Measurements from ENCODE around the gene STIL. TPM values are rescaled to one million over a fixed set of nuclear protein-coding genes. Genes with fewer than 3 reads are reported as not detected.
"Not testable (repeated sequence)": the region's sequence is repeated elsewhere in the genome, so short reads cannot be mapped to it uniquely, and the experiment has no call there.

STIL gene
- total RNA-seq, 2 donors from 2014 or later, result 9.6 to 22.0 TPM

- TF ChIP-seq CTCF (IDR thresholded peaks at IDR 0.05), result no peak
- no peaks in the 10 kb centered on the region for H3K4me1 ChIP-seq
- H3K36me3 ChIP-seq, result no peaks in the 10 kb centered on the region
- no peaks in the 10 kb centered on the region for H3K27me3 ChIP-seq
- H3K9me3 ChIP-seq, result no peaks in the 10 kb centered on the region
- no peak overlapping the region for H3K4me3 ChIP-seq
- H3K27ac ChIP-seq, result no peak overlapping the region
- no peak overlapping the region for H3K9ac ChIP-seq (ENCODE audit: low read depth in 2 of 2, low read length in 2 of 2)
- intact Hi-C loops (cut with DNase I), result no loop called here
- DNase-seq, result no peak
These were observed 33.8 kb upstream of the STIL start for GRCh38 chr1:47347735-47348134.

- H3K9ac ChIP-seq (ENCODE audit: low read depth in 2 of 2, low read length in 2 of 2); H3K36me3 ChIP-seq; H3K4me3 ChIP-seq; DNase-seq; intact Hi-C loops (cut with DNase I); H3K4me1 ChIP-seq; H3K9me3 ChIP-seq; H3K27me3 ChIP-seq; H3K27ac ChIP-seq: not testable (repeated sequence)
These were observed 33.0 kb upstream of the STIL start for GRCh38 chr1:47346979-47347378.

GRCh38 chr1:47340227-47340626 lies 26.3 kb upstream of the STIL start:
- DNase-seq, result no peak
- intact Hi-C loops (cut with DNase I), result no loop called here
- Histone ChIP-seq H3K9me3 (no peaks in the 10 kb centered on the region), H3K36me3 (no peaks in the 10 kb centered on the region), H3K4me1 (no peaks in the 10 kb centered on the region), H3K4me3 (no peak overlapping the region), H3K27me3 (no peaks in the 10 kb centered on the region), H3K9ac (ENCODE audit: low read depth in 2 of 2, low read length in 2 of 2) (no peak overlapping the region), H3K27ac (no peak overlapping the region)
- no peak for TF ChIP-seq CTCF (IDR thresholded peaks at IDR 0.05)

- no peak for DNase-seq
- Histone ChIP-seq H3K4me1 (no peaks in the 10 kb centered on the region), H3K36me3 (no peaks in the 10 kb centered on the region), H3K27me3 (no peaks in the 10 kb centered on the region), H3K9me3 (no peaks in the 10 kb centered on the region), H3K4me3 (no peak overlapping the region), H3K9ac (ENCODE audit: low read depth in 2 of 2, low read length in 2 of 2) (no peak overlapping the region), H3K27ac (no peak overlapping the region)
- intact Hi-C loops (cut with DNase I), result no loop called here
- no peak for TF ChIP-seq CTCF (IDR thresholded peaks at IDR 0.05)
These were observed 24.5 kb upstream of the STIL start for GRCh38 chr1:47338249-47339077.

GRCh38 chr1:47337350-47337749 lies 23.4 kb upstream of the STIL start:
- DNase-seq, result no peak
- H3K27ac ChIP-seq, result no peak overlapping the region
- intact Hi-C loops (cut with DNase I), result no loop called here
- H3K27me3 ChIP-seq, result no peaks in the 10 kb centered on the region
- no peaks in the 10 kb centered on the region for H3K36me3 ChIP-seq
- H3K9me3 ChIP-seq, result no peaks in the 10 kb centered on the region
- TF ChIP-seq CTCF (IDR thresholded peaks at IDR 0.05), result no peak
- H3K4me3 ChIP-seq, result no peak overlapping the region
- H3K4me1 ChIP-seq, result peaks cover 5% of the 10 kb centered on the region
- H3K9ac ChIP-seq (ENCODE audit: low read depth in 2 of 2, low read length in 2 of 2), result no peak overlapping the region

GRCh38 chr1:47334765-47335435 lies 21.0 kb upstream of the STIL start:
- no peak for DNase-seq
- Histone ChIP-seq H3K27me3 (no peaks in the 10 kb centered on the region), H3K36me3 (no peaks in the 10 kb centered on the region), H3K4me3 (peak overlapping the region; percentile 67), H3K9ac (ENCODE audit: low read depth in 2 of 2, low read length in 2 of 2) (peak overlapping the region; percentile 96 to 98), H3K4me1 (peaks cover 10% of the 10 kb centered on the region), H3K27ac (peak overlapping the region; percentile 94), H3K9me3 (no peaks in the 10 kb centered on the region)
- no peak for TF ChIP-seq CTCF (IDR thresholded peaks at IDR 0.05)
- intact Hi-C loops (cut with DNase I), result loop anchor here (5.0 kb wide), 1 partner anchor 143 kb away; the partner anchor contains the start of gene PDZK1IP1

Data from colonic mucosa (tissue), 4 donors.